G401 (cell line): ENCODE results near the gene EDIL3. TPM values are rescaled to one million over a fixed set of nuclear protein-coding genes. Genes with fewer than 3 reads are reported as not detected.

Source experiments
- DNase-seq: peaks from one replicate; pipeline ENCODE4 v3.0.0-alpha.2; 2015; ENCODE audit warnings: low spot score
- in situ Hi-C: cut with HindIII; loops from 2 replicates; pipeline ENCODE4 v1.10.0; 2016; ENCODE audit warnings: low sequenced_read_pairs, mixed read lengths
- total RNA-seq: library from RNA; depleted of rRNA; stranded (reverse); fragments of >200 nt; shearing (Covaris generic); gene quantifications from 2 replicates; pipeline ENCODE4 v1.2.3, GENCODE V29; 2014

Gene EDIL3
- total RNA-seq, 1 experiment from 2014 or later: not detected

- in situ Hi-C loops: no loop called here
- no peak for DNase-seq
Observed at GRCh38 chr5:83900306-83900705, 484.4 kb downstream of the EDIL3 start.

- in situ Hi-C loops: no loop called here
- DNase-seq: no peak
Observed at GRCh38 chr5:83899326-83899970, 485.2 kb downstream of the EDIL3 start.

GRCh38 chr5:83895860-83896259, 488.8 kb downstream of the EDIL3 start:
- in situ Hi-C loops: no loop called here
- no peak for DNase-seq

- DNase-seq: no peak
- in situ Hi-C loops: no loop called here
Observed at GRCh38 chr5:83891261-83891660, 493.4 kb downstream of the EDIL3 start.
